RCC 7860 (cell line): Measurements from ENCODE around the gene OR2T27.
"Not testable (repeated sequence)": the region's sequence is repeated elsewhere in the genome, so short reads cannot be mapped to it uniquely, and the experiment has no call there.

Source experiments
- DNase-seq: peaks from one replicate; pipeline ENCODE4 v3.0.0-alpha.2; 2015; ENCODE audit warnings: low spot score
- FAIRE-seq: peaks from 2 replicates; lab custom pipeline; 2012; peaks lifted over from hg19 to GRCh38; lab: Jason Lieb, UNC

OR2T27 gene

GRCh38 chr1:248655354-248655753, at the start of gene OR2T27:
OR2T27 (minus strand) TSS chr1:248655528; CDS start chr1:248650884, 4,644 bp downstream.
- not testable (repeated sequence) for DNase-seq

GRCh38 chr1:248704606-248705005, 49.3 kb upstream of the OR2T27 start:
- FAIRE-seq: no peak
- no peak for DNase-seq

More at GRCh38 chr1:248655354-248655753, at the start of gene OR2T27:
- FAIRE-seq: not testable (repeated sequence)

- DNase-seq: no peak
- no peak for FAIRE-seq
Observed at GRCh38 chr1:248703674-248704073, 48.3 kb upstream of the OR2T27 start.

- FAIRE-seq: no peak
- no peak for DNase-seq
Observed at GRCh38 chr1:248702714-248703113, 47.4 kb upstream of the OR2T27 start, which contains the start of gene OR14I1. OR14I1 (minus strand) TSS chr1:248702766.

GRCh38 chr1:248699099-248699498, 43.8 kb upstream of the OR2T27 start:
- DNase-seq: no peak
- no peak for FAIRE-seq

GRCh38 chr1:248697907-248698306, 42.6 kb upstream of the OR2T27 start:
- DNase-seq (no peak), FAIRE-seq (no peak)

GRCh38 chr1:248696774-248697173, 41.4 kb upstream of the OR2T27 start:
- DNase-seq (no peak), FAIRE-seq (no peak)

- no peak for FAIRE-seq
- no peak for DNase-seq
Observed at GRCh38 chr1:248696261-248696660, 40.9 kb upstream of the OR2T27 start.

- no peak for DNase-seq
Observed at GRCh38 chr1:248695451-248696132, 40.3 kb upstream of the OR2T27 start.

GRCh38 chr1:248691567-248692155, 36.3 kb upstream of the OR2T27 start:
- FAIRE-seq: no peak
- DNase-seq: no peak

More at GRCh38 chr1:248695451-248696132, 40.3 kb upstream of the OR2T27 start:
- no peak for FAIRE-seq

- no peak for FAIRE-seq
- no peak for DNase-seq
Observed at GRCh38 chr1:248688527-248689298, 33.4 kb upstream of the OR2T27 start.

- FAIRE-seq (no peak), DNase-seq (no peak)
Observed at GRCh38 chr1:248686815-248687214, 31.5 kb upstream of the OR2T27 start.

GRCh38 chr1:248681651-248682050, 26.3 kb upstream of the OR2T27 start:
- no peak for DNase-seq
- FAIRE-seq: no peak

GRCh38 chr1:248670003-248670402, 14.7 kb upstream of the OR2T27 start:
- no peak for DNase-seq

GRCh38 chr1:248663453-248664328, 8.4 kb upstream of the OR2T27 start:
- not testable (repeated sequence) for FAIRE-seq, DNase-seq

More at GRCh38 chr1:248670003-248670402, 14.7 kb upstream of the OR2T27 start:
- FAIRE-seq: no peak

GRCh38 chr1:248656797-248657196, 1.5 kb upstream of the OR2T27 start:
- not testable (repeated sequence) for FAIRE-seq, DNase-seq

GRCh38 chr1:248648770-248649536, 6.4 kb downstream of the OR2T27 start:
- not testable (repeated sequence) for FAIRE-seq, DNase-seq

- DNase-seq, FAIRE-seq: not testable (repeated sequence)
Observed at GRCh38 chr1:248645178-248645577, 10.2 kb downstream of the OR2T27 start, which contains the start of gene OR2T35. OR2T35 (minus strand) TSS chr1:248645278; CDS start chr1:248639258, 6,020 bp downstream.

- not testable (repeated sequence) for FAIRE-seq, DNase-seq
Observed at GRCh38 chr1:248642971-248643651, 12.2 kb downstream of the OR2T27 start.
